Fibroblast of skin of left quadriceps (primary cell): ENCODE data around the gene MROH2A.

ENCODE experiments used
- DNase-seq, 2 experiments: peaks; one replicate each; pipeline ENCODE4 v3.0.0-alpha.2; 2013; ENCODE audit warnings: low read depth in 2 of 2

The MROH2A gene

GRCh38 chr2:233801357-233802131 lies 23.4 kb downstream of the MROH2A start:
- DNase-seq, result no peak

- no peak for DNase-seq
These were observed 24.1 kb downstream of the MROH2A start for GRCh38 chr2:233802132-233802815.

GRCh38 chr2:233803292-233803911 lies 25.3 kb downstream of the MROH2A start:
- DNase-seq, result no peak

- no peak for DNase-seq
These were observed 25.9 kb downstream of the MROH2A start for GRCh38 chr2:233803994-233804393.

GRCh38 chr2:233807215-233807865 lies 29.2 kb downstream of the MROH2A start:
- DNase-seq, result no peak

- DNase-seq, result no peak
These were observed 30.1 kb downstream of the MROH2A start for GRCh38 chr2:233807966-233808935.

GRCh38 chr2:233810385-233810784 lies 32.3 kb downstream of the MROH2A start:
- no peak for DNase-seq

- DNase-seq, result no peak
These were observed 33.0 kb downstream of the MROH2A start for GRCh38 chr2:233811087-233811486.

GRCh38 chr2:233811732-233812131 lies 33.6 kb downstream of the MROH2A start:
- no peak for DNase-seq

GRCh38 chr2:233813236-233814055 lies 35.3 kb downstream of the MROH2A start:
- DNase-seq, result no peak

- no peak for DNase-seq
These were observed 36.1 kb downstream of the MROH2A start for GRCh38 chr2:233814056-233814835.

- DNase-seq, result no peak
These were observed 37.7 kb downstream of the MROH2A start for GRCh38 chr2:233815861-233816260.

- DNase-seq, result no peak
These were observed 38.2 kb downstream of the MROH2A start for GRCh38 chr2:233816334-233816733.

- DNase-seq, result no peak
These were observed 38.6 kb downstream of the MROH2A start for GRCh38 chr2:233816771-233817170.

- no peak for DNase-seq
These were observed 39.3 kb downstream of the MROH2A start for GRCh38 chr2:233817361-233817911.

- no peak for DNase-seq
These were observed 40.0 kb downstream of the MROH2A start for GRCh38 chr2:233817995-233818638.

- no peak for DNase-seq
These were observed 40.8 kb downstream of the MROH2A start for GRCh38 chr2:233818639-233819621.
